Measurements from ENCODE around the gene MTCH2.

DNA sequence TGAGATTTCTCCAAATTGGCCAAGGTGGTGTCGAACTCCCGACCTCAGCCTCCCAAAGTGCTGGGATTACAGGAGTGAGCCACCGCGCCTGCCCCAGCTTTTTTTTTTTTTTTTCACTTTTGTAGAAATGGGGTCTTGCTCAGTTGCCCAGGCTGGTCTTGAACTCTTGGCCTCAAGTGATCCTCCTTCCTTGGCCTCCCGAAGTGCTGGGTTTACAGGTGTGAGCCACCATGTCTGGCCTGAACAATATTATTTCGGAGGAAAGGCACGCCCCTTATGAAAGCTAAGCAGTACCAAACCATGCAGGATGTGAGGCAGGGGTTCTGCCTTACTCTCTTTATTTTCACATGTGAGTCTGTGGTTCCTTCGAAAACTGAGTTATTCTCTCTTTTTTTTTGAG is 16.1 kb downstream of the MTCH2 start:
- TF ChIP-seq, protein P1, sequence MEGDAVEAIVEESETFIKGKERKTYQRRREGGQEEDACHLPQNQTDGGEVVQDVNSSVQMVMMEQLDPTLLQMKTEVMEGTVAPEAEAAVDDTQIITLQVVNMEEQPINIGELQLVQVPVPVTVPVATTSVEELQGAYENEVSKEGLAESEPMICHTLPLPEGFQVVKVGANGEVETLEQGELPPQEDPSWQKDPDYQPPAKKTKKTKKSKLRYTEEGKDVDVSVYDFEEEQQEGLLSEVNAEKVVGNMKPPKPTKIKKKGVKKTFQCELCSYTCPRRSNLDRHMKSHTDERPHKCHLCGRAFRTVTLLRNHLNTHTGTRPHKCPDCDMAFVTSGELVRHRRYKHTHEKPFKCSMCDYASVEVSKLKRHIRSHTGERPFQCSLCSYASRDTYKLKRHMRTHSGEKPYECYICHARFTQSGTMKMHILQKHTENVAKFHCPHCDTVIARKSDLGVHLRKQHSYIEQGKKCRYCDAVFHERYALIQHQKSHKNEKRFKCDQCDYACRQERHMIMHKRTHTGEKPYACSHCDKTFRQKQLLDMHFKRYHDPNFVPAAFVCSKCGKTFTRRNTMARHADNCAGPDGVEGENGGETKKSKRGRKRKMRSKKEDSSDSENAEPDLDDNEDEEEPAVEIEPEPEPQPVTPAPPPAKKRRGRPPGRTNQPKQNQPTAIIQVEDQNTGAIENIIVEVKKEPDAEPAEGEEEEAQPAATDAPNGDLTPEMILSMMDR (conservative IDR thresholded peaks at IDR 0.05; ENCODE audit: low read length) = no peak
- TF ChIP-seq EZH2phosphoT487 (IDR thresholded peaks at IDR 0.05; ENCODE audit: borderline replicate concordance) = no peak

All from Loucy (cell line).